ENCODE data around the gene TIGAR. TPM values are rescaled to one million over a fixed set of nuclear protein-coding genes. Genes with fewer than 3 reads are reported as not detected.

The TIGAR gene
- total RNA-seq, 3 donors from 2014 or later = 2.9 to 7.5 (median 6.9) TPM

DNA sequence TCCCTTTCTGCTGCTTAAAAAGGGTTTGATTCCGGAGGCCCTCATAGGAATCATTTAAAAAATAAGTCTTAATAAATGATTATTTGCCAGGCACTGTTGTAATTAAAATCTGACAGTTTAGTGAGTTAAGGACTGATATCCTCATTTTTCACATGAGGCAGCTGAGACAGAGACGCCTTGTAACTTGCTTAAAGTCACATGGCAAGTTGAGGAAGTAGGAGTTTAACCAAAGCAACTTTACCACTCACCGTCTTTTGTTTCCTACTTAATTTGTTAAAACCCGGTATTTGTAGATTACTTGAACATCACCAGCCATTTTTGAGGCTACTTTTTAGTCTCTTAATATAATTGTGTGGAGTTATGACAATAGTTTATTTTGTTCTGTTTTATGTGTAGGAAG, 2.4 kb downstream of the TIGAR start:
- Histone ChIP-seq H3K9me3 (no peaks in the 10 kb centered on the region), H3K27me3 (no peaks in the 10 kb centered on the region), H3K36me3 (no peaks in the 10 kb centered on the region), H3K4me3 (no peak overlapping the region), H3K27ac (no peak overlapping the region), H3K4me1 (no peaks in the 10 kb centered on the region)
- intact Hi-C loops (cut with DNase I; ENCODE audit: low total_unique reads) = no loop called here
- no peak for DNase-seq (ENCODE audit: low spot score in 2 of 2)
- TF ChIP-seq, protein P1, sequence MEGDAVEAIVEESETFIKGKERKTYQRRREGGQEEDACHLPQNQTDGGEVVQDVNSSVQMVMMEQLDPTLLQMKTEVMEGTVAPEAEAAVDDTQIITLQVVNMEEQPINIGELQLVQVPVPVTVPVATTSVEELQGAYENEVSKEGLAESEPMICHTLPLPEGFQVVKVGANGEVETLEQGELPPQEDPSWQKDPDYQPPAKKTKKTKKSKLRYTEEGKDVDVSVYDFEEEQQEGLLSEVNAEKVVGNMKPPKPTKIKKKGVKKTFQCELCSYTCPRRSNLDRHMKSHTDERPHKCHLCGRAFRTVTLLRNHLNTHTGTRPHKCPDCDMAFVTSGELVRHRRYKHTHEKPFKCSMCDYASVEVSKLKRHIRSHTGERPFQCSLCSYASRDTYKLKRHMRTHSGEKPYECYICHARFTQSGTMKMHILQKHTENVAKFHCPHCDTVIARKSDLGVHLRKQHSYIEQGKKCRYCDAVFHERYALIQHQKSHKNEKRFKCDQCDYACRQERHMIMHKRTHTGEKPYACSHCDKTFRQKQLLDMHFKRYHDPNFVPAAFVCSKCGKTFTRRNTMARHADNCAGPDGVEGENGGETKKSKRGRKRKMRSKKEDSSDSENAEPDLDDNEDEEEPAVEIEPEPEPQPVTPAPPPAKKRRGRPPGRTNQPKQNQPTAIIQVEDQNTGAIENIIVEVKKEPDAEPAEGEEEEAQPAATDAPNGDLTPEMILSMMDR (IDR thresholded peaks at IDR 0.05) = no peak
- no peak for TF ChIP-seq POLR2AphosphoS5 (IDR thresholded peaks at IDR 0.05)
- no peak for TF ChIP-seq POLR2A (IDR thresholded peaks at IDR 0.05)

DNA sequence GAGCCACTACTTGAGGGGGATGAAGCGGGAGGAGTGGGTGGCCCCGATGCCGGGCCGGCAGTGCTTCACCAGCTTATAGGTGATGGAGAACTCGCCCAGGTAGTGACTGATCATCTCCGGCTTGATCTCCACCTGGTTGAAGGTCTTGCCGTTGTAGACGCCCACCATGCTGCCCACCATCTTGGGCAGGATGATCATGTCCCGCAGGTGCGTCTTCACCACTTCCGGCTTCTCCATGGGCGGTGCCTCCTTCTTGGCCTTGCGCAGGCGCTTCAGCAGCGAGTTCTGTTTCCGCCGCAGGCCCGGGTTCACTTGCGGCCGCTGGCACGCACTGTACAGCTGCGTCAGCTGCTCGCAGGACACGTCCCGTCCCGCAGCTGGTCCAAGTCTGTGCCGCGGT, 3.4 kb downstream of the TIGAR start:
- no peaks in the 10 kb centered on the region for H3K4me1 ChIP-seq
- no peaks in the 10 kb centered on the region for H3K36me3 ChIP-seq
- intact Hi-C loops (cut with DNase I; ENCODE audit: low total_unique reads) = no loop called here
- no peak for DNase-seq (ENCODE audit: low spot score in 2 of 2)
- H3K9me3 ChIP-seq = no peaks in the 10 kb centered on the region
- no peak overlapping the region for H3K4me3 ChIP-seq
- H3K27ac ChIP-seq = no peak overlapping the region
- no peaks in the 10 kb centered on the region for H3K27me3 ChIP-seq
- TF ChIP-seq, protein P1 (IDR thresholded peaks at IDR 0.05) = no peak
- TF ChIP-seq POLR2A (IDR thresholded peaks at IDR 0.05) = no peak
- no peak for TF ChIP-seq POLR2AphosphoS5 (IDR thresholded peaks at IDR 0.05)

DNA sequence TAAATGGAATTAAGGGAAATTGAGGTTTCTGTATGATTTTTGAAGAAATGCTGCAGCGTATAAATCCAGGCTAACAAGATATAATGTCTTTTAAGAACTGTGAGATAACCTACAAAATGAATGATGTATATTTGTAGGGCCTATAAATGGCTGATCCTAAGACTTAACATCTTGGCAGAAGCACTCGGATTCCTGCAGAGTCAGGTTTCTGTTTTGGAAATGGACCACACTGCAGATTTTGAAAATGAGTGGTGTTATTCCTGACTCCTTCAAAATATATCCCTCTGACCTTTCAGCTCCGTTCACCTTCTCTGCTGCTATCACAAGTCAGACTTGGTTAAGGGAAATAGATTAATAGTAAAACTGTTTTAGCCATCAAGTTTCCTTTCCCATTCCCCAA, 5.0 kb downstream of the TIGAR start:
- Histone ChIP-seq H3K4me3 (no peak overlapping the region), H3K27ac (no peak overlapping the region), H3K4me1 (no peaks in the 10 kb centered on the region), H3K27me3 (no peaks in the 10 kb centered on the region), H3K36me3 (no peaks in the 10 kb centered on the region), H3K9me3 (no peaks in the 10 kb centered on the region)
- DNase-seq (ENCODE audit: low spot score in 2 of 2) = no peak
- TF ChIP-seq, protein P1 (IDR thresholded peaks at IDR 0.05) = no peak
- TF ChIP-seq POLR2AphosphoS5 (IDR thresholded peaks at IDR 0.05) (no peak), POLR2A (IDR thresholded peaks at IDR 0.05) (no peak)
- intact Hi-C loops (cut with DNase I; ENCODE audit: low total_unique reads) = no loop called here

DNA sequence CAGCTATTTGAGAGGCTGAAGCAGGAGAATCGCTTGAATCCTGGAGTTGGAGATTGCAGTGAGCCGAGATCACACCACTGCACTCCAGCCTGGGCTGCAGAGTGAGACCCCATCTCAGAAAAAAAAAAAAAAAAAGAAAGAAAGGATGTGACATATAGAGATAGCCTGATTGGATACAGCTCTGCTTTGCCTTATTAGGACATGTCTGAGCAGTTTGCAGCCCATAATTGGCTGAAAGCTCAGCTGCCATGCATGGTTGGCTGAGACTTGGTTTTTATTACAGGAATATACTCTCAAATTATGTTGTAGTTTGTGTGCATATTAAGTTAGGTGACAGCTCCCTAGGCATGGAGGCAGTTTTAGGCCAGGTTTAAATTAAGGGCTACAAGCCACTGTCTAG, 6.3 kb downstream of the TIGAR start:
- DNase-seq (ENCODE audit: low spot score in 2 of 2) = no peak
- Histone ChIP-seq H3K4me1 (no peaks in the 10 kb centered on the region), H3K27me3 (no peaks in the 10 kb centered on the region), H3K9me3 (no peaks in the 10 kb centered on the region), H3K27ac (no peak overlapping the region), H3K36me3 (no peaks in the 10 kb centered on the region), H3K4me3 (no peak overlapping the region)
- intact Hi-C loops (cut with DNase I; ENCODE audit: low total_unique reads) = no loop called here
- TF ChIP-seq, protein P1 (IDR thresholded peaks at IDR 0.05) = no peak

DNA sequence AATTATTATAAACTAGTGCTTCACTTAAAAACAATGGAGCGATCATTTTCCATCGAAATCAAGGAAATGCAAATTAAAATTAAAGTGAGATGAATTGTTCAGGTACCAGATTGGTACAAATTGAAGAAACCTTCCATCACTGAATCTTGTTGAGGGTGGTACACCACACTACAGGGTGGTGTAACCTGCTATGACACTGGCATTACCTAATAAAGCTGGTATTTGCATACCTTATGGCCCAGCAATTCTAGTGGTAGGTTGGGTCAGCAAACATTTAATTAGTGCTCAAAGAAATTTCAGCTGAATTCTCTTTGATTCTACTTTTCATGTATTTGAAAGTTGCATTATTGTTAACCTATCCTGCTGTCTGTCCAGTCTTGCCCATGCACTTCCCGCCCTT, 9.2 kb downstream of the TIGAR start:
- no peak for TF ChIP-seq POLR2A (IDR thresholded peaks at IDR 0.05)
- no peak for TF ChIP-seq POLR2AphosphoS5 (IDR thresholded peaks at IDR 0.05)
- TF ChIP-seq, protein P1 (IDR thresholded peaks at IDR 0.05) = no peak
- DNase-seq (ENCODE audit: low spot score in 2 of 2) = no peak
- intact Hi-C loops (cut with DNase I; ENCODE audit: low total_unique reads) = no loop called here
- no peak overlapping the region for H3K4me3 ChIP-seq
- H3K27me3 ChIP-seq = no peaks in the 10 kb centered on the region
- no peak overlapping the region for H3K27ac ChIP-seq
- H3K4me1 ChIP-seq = no peaks in the 10 kb centered on the region
- H3K36me3 ChIP-seq = no peaks in the 10 kb centered on the region
- H3K9me3 ChIP-seq = no peaks in the 10 kb centered on the region
